Measurements from ENCODE around the gene SGIP1.

Gene SGIP1

DNA sequence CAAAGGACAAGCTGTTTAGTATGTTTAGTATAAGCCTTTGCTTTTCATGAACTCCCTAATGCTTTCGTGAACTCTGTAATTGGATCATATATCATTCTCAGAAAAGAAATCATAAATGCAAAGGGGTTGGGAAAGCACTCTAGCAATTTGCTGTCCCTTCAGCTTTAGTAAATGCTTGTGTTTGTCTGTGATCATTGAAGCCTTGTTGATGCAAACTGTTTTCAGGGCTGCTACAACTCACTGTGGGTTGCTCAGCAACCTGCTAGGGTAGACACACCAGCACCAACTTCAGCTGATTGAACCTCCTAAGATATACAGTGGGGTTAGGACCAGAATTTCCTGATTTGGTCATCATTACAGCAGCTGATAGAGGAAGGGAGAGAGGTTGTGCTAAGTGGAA, 95.0 kb downstream of the SGIP1 start:
- no peak for DNase-seq (ENCODE audit: low read depth)
- TF ChIP-seq CTCF (IDR thresholded peaks at IDR 0.05; ENCODE audit: low read length, missing control alignments), result no peak
- H3K4me3 ChIP-seq (replicated peaks; ENCODE audit: low read depth, low read length), result no peak overlapping the region

- no peak overlapping the region for H3K4me3 ChIP-seq (replicated peaks; ENCODE audit: low read depth, low read length)
- TF ChIP-seq CTCF (IDR thresholded peaks at IDR 0.05; ENCODE audit: low read length, missing control alignments), result no peak
- no peak for DNase-seq (ENCODE audit: low read depth)
Observed at GRCh38 chr1:66633159-66633558, 99.2 kb downstream of the SGIP1 start.

DNA sequence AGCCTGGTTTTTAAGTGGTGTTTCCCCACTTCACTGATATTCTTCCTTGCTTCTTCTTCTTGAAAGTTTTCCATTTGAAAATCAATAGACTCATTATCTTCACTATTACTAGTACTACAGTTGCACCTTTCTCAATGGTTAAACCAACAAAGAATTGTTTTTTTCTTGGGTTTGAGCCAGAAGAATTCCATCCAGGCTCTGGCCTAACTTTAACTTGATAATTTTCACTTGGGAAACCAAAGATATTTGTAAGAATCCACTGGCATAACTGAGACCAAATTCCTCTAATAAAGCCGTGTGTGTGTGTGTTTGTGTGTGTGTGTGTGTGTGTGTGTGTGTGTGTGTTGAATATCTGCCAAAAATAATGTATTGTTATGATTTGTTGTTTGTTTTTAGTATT, 103.2 kb downstream of the SGIP1 start:
- peak; percentile 46 for DNase-seq (ENCODE audit: low read depth)
- no peak for TF ChIP-seq CTCF (IDR thresholded peaks at IDR 0.05; ENCODE audit: low read length, missing control alignments)
- H3K4me3 ChIP-seq (replicated peaks; ENCODE audit: low read depth, low read length), result no peak overlapping the region

- DNase-seq (ENCODE audit: low read depth), result no peak
- no peak for TF ChIP-seq CTCF (IDR thresholded peaks at IDR 0.05; ENCODE audit: low read length, missing control alignments)
- H3K4me3 ChIP-seq (replicated peaks; ENCODE audit: low read depth, low read length), result no peak overlapping the region
Observed at GRCh38 chr1:66641891-66642473, 108.0 kb downstream of the SGIP1 start.

GRCh38 chr1:66642992-66643391, 109.0 kb downstream of the SGIP1 start:
- DNase-seq (ENCODE audit: low read depth), result no peak
- no peak overlapping the region for H3K4me3 ChIP-seq (replicated peaks; ENCODE audit: low read depth, low read length)
- no peak for TF ChIP-seq CTCF (IDR thresholded peaks at IDR 0.05; ENCODE audit: low read length, missing control alignments)

- TF ChIP-seq CTCF (IDR thresholded peaks at IDR 0.05; ENCODE audit: low read length, missing control alignments), result no peak
- DNase-seq (ENCODE audit: low read depth), result no peak
- no peak overlapping the region for H3K4me3 ChIP-seq (replicated peaks; ENCODE audit: low read depth, low read length)
Observed at GRCh38 chr1:66644331-66644730, 110.4 kb downstream of the SGIP1 start.

DNA sequence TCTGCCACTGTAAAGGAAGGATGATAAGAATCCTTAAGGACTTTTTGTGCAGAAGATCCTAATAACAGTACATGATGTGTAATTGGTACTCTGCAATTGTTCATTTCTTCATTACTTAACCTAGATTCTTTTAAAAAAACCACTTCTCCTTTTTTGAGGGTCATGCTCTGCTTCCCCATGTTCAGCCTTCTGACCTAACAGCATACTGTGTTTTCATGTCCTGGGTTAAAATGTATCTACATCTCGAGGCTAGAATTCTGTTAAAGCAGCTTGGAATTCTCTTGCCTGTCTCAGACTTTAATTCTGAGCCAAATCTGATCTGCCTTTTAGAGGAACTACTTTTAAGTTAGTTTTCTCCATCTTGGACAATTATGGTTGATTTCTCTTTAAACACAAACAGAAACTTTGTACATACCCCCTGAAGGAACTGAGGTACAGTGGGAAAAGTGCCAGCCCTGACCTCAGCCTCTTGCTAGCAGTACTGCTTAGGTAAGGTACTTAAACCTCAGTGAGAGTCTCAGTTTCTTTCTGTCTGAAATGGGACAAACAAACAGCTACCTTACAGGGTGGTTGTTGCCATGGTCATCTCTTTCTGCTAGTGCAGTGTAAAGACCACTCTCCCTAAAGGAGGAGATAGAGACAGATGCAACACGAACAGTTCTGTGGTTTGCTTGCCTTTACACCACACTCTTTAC, 115.1 kb downstream of the SGIP1 start:
- H3K4me3 ChIP-seq (replicated peaks; ENCODE audit: low read depth, low read length), result no peak overlapping the region
- no peak for TF ChIP-seq CTCF (IDR thresholded peaks at IDR 0.05; ENCODE audit: low read length, missing control alignments)
- DNase-seq (ENCODE audit: low read depth), result no peak

Measured in fibroblast of pulmonary artery (primary cell).